Measurements from ENCODE around the gene CES3.

- no peak for TF ChIP-seq CTCF (IDR thresholded peaks at IDR 0.05)
- TF ChIP-seq ZFX (IDR thresholded peaks at IDR 0.05; ENCODE audit: borderline replicate concordance): no peak
Observed at GRCh38 chr16:66919569-66920298, 41.3 kb upstream of the CES3 start.
